H1 (cell line): ENCODE data around the gene CPT2. TPM values are rescaled to one million over a fixed set of nuclear protein-coding genes. Genes with fewer than 3 reads are reported as not detected.

Source experiments
- POU5F1 ChIP-seq: IDR thresholded peaks from 2 replicates; pipeline ENCODE4 v1.6.1; 2011; ENCODE audit warnings: low read depth, mild to moderate bottlenecking, low read length, moderate library complexity
- polyA plus RNA-seq, 7 experiments: library from polyadenylated mRNA; depleted of rRNA in 3 of 7; stranded (reverse) in 5 of 7; unstranded in 2 of 7; fragments of >200 nt in 5 of 7; fragments of 200-250 nt in 2 of 7; gene quantifications; 1 replicate in 5 of 7; 2 replicates in 1 of 7; 4 replicates in 1 of 7; pipeline versions ENCODE4 v1.2.1 to v1.2.3, GENCODE V29; 2011 to 2013; ENCODE audit warnings: missing spikeins in 2 of 7, mixed read lengths in 2 of 7
- total RNA-seq: library from RNA; stranded (reverse); fragmentation: NEBNext Ultra II Directional; extraction: Animal tissue kit (Norgen Biotek cat#: 25700); gene quantifications from 2 replicates; pipeline ENCODE4 v1.2.1, GENCODE V29; 2021

CPT2 gene
- total and polyA plus RNA-seq, 2 of the 8 experiments (the other 6 are each of a cell fraction or from before 2014, with no cell fraction given) = 23.9 to 25.5 TPM

GRCh38 chr1:53148123-53148522 is 48.5 kb upstream of the CPT2 start (continued):
- TF ChIP-seq POU5F1 = no peak
- TF ChIP-seq, all 59 proteins: peak for 0
